ENCODE results near the gene ZC3H7A.

- TF ChIP-seq CTCF (IDR thresholded peaks at IDR 0.05 in 2 of 3, conservative IDR thresholded peaks at IDR 0.05 in 1 of 3; ENCODE audit: control insufficient read depth in 2 of 3, extremely low read depth in 1 of 3, insufficient read depth in 1 of 3, low read depth in 3 of 3, low read length in 3 of 3), result no peak
- TF ChIP-seq MYB (IDR thresholded peaks at IDR 0.05; ENCODE audit: borderline replicate concordance, low read depth, low read length), result no peak
These were observed 8.5 kb upstream of the ZC3H7A start for GRCh38 chr16:11805556-11805955.
